Astrocyte (in vitro differentiated cells and primary cell): ENCODE results near the gene FNDC5.

Experiments
- EZH2 ChIP-seq: IDR thresholded peaks from 2 replicates; pipeline ENCODE4 v1.6.1; 2012; ENCODE audit warnings: mild to moderate bottlenecking, low read length, inconsistent platforms; ENCODE audit not compliant: insufficient read depth
- TF ChIP-seq, protein P1 (sequence below): IDR thresholded peaks from 2 replicates; pipeline ENCODE4 v1.5.1; 2011; ENCODE audit warnings: low read depth, mild to moderate bottlenecking, inconsistent platforms, low read length, moderate library complexity; ENCODE audit not compliant: insufficient read depth

DNA sequence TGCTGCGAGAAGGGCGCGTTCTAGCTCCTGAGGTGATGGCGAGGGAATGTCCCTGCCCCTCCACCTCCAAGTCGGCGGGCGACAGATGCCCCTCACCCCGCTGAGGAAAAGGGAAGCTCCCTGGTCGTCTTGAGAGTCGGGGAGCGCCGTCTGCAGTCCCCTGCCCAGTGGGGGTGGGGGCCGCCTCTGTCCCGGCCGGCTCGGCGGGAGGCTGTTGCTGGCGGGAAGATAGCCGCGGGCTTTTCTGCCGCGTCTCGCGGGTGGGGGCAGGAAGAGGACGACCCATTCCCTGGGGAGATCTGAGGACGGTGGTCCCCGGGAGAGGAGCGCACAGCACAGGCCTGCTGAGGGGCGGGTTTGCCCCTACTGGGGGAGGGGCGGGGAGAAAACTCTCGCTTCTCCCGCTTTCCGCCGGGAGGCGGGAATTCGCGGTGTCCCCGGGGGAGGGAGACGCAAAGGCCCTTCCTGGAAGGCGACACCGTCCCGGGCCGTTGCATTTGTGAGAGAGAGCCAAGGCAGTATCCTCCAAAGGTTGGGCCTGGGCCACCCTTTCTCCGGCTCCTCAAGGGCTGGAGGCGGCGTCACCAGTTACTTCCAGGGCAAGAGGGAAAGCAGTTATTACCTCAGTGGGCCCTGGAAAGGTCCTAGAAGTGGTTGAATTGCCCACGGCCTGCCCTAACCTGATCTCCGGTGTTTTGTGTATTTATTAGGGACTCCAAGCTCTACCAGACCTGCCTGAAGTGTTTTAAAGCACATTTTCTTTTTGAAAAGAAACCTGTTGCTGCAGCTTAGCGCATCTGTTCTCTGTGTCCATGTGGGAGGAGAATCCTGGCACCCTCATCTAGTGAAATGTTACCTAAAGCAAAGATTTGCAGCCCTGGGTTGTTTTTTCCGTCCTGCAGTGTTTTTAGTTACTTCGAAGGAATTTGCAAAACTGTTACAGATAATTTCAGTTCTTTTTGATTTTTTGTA, 52.6 kb downstream of the FNDC5 start:
- TF ChIP-seq, protein P1, sequence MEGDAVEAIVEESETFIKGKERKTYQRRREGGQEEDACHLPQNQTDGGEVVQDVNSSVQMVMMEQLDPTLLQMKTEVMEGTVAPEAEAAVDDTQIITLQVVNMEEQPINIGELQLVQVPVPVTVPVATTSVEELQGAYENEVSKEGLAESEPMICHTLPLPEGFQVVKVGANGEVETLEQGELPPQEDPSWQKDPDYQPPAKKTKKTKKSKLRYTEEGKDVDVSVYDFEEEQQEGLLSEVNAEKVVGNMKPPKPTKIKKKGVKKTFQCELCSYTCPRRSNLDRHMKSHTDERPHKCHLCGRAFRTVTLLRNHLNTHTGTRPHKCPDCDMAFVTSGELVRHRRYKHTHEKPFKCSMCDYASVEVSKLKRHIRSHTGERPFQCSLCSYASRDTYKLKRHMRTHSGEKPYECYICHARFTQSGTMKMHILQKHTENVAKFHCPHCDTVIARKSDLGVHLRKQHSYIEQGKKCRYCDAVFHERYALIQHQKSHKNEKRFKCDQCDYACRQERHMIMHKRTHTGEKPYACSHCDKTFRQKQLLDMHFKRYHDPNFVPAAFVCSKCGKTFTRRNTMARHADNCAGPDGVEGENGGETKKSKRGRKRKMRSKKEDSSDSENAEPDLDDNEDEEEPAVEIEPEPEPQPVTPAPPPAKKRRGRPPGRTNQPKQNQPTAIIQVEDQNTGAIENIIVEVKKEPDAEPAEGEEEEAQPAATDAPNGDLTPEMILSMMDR = no peak
- TF ChIP-seq EZH2 = no peak
